Activated T-cell treated with anti-CD3 and anti-CD28 coated beads, Interleukin-2, amount 50 U/mL, for 4 hours (primary cell): Measurements from ENCODE around the gene HPD. TPM values are rescaled to one million over a fixed set of nuclear protein-coding genes. Genes with fewer than 3 reads are reported as not detected.
"Not testable (repeated sequence)": the region's sequence is repeated elsewhere in the genome, so short reads cannot be mapped to it uniquely, and the experiment has no call there.

Experiments used
- ATAC-seq, 2 donors: fragments of 200-7000 bp; cut with Tn5 transposase; one replicate each; pipeline ENCODE4 v1.10.0; 2021
- DNase-seq: peaks from one replicate; pipeline ENCODE4 v3.0.0-alpha.2; 2020
- H3K27me3 Mint-ChIP-seq: one replicate; pipeline ENCODE4 v1.8.0; 2021; ENCODE audit warnings: low read depth, mixed read lengths
- H3K36me3 Mint-ChIP-seq: one replicate; pipeline ENCODE4 v1.8.0; 2022; ENCODE audit warnings: mixed read lengths; ENCODE audit not compliant: insufficient read depth
- H3K4me1 Mint-ChIP-seq: one replicate; pipeline ENCODE4 v1.8.0; 2021; ENCODE audit warnings: low read depth, mixed read lengths
- H3K4me3 Mint-ChIP-seq: one replicate; pipeline ENCODE4 v1.8.0; 2021; ENCODE audit warnings: mild to moderate bottlenecking, moderate library complexity, mixed read lengths
- H3K9me3 Mint-ChIP-seq: one replicate; pipeline ENCODE4 v1.8.0; 2021; ENCODE audit warnings: mixed read lengths
- total RNA-seq, 3 donors: library from RNA; stranded (reverse); gene quantifications; one replicate each; pipeline ENCODE4 v1.2.1, GENCODE V29; 2021

The HPD gene
- under 1 TPM; 0.20 to 0.27 (median 0.26) TPM for total RNA-seq

DNA sequence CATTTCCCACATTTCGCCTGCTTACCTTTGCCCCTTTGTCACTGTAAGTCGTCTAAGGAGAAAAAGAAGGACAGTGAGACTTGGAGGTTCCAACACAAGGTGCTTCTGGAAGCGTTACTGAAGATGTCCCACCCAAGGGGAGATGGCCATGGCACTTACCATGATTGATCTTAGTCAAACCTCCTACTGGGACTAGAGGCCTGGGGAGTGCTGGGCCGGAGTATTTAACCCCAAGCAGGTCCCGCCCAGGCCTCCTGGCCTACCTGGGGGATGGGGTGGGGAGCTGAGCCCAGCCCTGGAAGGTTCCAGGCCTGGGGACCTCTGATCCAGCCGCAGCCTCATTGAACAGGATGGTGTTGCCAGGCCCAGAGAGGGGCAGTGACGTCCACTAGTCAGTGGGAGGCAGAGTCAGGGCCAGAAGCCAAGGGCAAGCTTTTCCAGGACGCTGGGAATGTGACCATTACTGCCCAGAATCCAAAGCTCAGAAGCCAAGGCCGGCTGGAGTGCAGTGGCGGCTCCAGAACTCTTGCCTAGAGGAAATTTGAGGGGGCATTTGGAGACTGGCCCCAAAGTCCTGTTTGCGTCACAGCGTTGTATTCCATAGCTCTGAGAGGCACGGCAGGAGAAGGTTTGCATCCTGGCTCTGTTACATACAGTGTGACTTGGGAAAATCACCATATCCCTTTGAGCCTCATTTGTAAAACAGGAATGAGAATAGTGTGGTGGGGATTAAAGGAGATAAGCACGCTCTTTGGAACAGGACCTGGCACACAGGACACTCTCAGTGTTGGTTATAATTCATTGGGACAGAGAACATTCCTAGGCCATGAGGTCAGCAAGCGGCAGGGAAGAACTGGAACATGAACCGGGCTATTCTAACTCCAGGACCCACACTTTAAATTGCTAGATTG lies at the start of gene HPD:
TSS of gene HPD (minus strand) at position 198 of the 911 bp plus-strand sequence. CDS start at position 162, 36 bp downstream.
- H3K4me1 Mint-ChIP-seq: no peaks in the 10 kb centered on the region
- H3K36me3 Mint-ChIP-seq: no peaks in the 10 kb centered on the region
- no peaks in the 10 kb centered on the region for H3K9me3 Mint-ChIP-seq
- no peak within 1 kb of the TSS for H3K4me3 Mint-ChIP-seq
- DNase-seq (no peak), ATAC-seq (no peak)
- no peaks in the 10 kb centered on the region for H3K27me3 Mint-ChIP-seq

DNA sequence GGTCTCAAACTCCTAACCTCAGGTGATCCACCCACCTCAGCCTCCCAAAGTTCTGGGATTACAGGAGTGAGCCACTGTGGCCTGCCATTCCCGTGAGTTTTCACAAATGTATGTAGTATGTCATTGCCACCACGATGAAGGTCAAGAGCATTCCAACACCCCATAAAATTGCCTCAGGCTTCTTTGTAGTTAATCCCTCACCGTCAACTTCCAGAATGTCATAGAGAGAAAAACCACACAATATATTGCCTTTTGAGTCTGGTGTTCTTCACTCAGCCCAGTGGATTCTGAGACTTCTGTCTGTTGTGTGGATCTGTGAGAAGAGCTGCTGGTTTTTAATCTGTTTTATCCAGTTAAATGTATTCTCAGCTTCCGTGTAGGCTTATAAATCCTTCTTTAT lies 47.1 kb upstream of the HPD start:
- peaks cover 38% of the 10 kb centered on the region for H3K36me3 Mint-ChIP-seq
- H3K4me1 Mint-ChIP-seq: peaks cover 8% of the 10 kb centered on the region
- no peaks in the 10 kb centered on the region for H3K27me3 Mint-ChIP-seq
- no peaks in the 10 kb centered on the region for H3K9me3 Mint-ChIP-seq
- no peak for DNase-seq
- no peak overlapping the region for H3K4me3 Mint-ChIP-seq
- ATAC-seq: no peak

DNA sequence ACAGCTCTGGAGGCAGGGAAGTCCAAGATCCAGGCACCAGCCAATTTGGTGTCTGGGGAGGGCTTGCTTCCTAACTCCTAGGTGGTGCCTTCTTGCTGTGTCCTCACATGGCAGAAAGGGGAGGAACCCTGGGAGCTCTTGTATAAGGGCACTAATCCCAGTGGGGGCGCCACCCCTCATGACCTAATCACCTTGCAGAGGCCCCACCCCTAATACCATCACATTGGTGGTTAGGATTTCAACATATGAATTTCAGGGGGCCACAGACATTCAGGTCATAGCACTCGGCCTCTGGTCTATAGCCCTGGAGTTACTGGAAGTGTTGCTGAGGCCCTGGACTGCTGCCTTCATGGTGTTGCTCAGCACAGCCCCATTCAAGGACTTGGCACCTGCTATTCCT lies 44.5 kb upstream of the HPD start:
- DNase-seq: no peak
- H3K36me3 Mint-ChIP-seq: peaks cover 34% of the 10 kb centered on the region
- no peak overlapping the region for H3K4me3 Mint-ChIP-seq
- no peaks in the 10 kb centered on the region for H3K9me3 Mint-ChIP-seq
- no peaks in the 10 kb centered on the region for H3K27me3 Mint-ChIP-seq
- H3K4me1 Mint-ChIP-seq: no peaks in the 10 kb centered on the region
- ATAC-seq: no peak

DNA sequence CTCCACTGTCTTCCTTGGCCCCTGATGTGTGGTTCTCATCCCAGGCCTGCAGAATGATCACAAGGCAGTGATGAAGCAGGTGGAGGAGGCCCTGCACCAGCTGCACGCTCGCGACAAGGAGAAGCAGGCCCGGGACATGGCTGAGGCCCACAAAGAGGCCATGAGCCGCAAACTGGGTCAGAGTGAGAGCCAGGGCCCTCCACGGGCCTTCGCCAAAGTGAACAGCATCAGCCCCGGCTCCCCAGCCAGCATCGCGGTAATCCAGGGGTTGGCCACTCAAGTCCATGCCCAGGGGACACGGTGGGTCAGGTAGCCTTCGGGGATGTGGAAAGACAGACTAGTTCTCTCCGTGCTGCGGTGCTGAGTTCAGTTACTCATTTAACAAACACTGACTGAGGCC lies 40.9 kb upstream of the HPD start:
- DNase-seq (no peak), ATAC-seq (no peak)
- H3K36me3 Mint-ChIP-seq: peaks cover 37% of the 10 kb centered on the region
- H3K4me1 Mint-ChIP-seq: peaks cover 6% of the 10 kb centered on the region
- no peaks in the 10 kb centered on the region for H3K9me3 Mint-ChIP-seq
- H3K4me3 Mint-ChIP-seq: no peak overlapping the region
- no peaks in the 10 kb centered on the region for H3K27me3 Mint-ChIP-seq

DNA sequence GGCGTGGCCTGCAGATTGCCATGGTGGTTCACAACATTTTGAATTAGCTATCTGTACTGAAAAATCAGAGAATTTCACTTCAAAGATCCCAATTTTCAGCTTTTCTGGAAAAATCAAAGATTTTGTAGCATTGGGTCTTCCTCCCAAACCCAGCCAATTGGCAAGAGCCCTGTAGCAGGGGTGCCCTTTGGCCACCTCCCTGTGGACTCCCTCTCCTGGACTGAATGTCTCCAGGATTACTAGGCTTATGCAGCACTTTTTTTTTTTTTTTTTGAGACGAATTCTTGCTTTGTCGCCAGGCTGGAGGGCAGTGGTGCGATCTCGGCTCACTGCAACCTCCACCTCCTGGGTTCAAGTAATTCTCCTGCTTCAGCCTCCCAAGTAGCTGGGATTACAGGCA lies 39.6 kb upstream of the HPD start:
- DNase-seq (no peak), ATAC-seq (no peak)
- Mint-ChIP-seq H3K4me1 (peaks cover 19% of the 10 kb centered on the region), H3K27me3 (no peaks in the 10 kb centered on the region), H3K9me3 (no peaks in the 10 kb centered on the region), H3K4me3 (no peak overlapping the region), H3K36me3 (peaks cover 38% of the 10 kb centered on the region)

DNA sequence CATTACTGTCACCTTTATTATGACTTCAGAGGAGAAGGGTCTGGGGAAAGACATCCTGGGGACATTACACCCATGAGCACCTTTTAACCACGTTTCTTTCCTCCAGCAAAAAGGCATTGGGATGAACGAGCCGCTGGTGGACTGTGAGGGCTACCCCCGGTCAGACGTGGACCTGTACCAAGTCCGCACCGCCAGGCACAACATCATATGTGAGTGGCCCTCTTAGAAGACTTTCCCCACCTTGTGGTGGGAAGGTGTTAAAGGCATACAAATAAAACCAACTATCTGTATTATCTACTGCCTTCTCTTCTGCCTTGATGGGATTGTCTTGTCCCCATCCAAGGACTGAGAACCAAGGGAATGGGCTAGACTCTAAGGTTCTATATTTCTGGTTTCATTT lies 36.0 kb upstream of the HPD start:
- H3K4me1 Mint-ChIP-seq: peaks cover 35% of the 10 kb centered on the region
- no peak overlapping the region for H3K4me3 Mint-ChIP-seq
- DNase-seq: no peak

DNA sequence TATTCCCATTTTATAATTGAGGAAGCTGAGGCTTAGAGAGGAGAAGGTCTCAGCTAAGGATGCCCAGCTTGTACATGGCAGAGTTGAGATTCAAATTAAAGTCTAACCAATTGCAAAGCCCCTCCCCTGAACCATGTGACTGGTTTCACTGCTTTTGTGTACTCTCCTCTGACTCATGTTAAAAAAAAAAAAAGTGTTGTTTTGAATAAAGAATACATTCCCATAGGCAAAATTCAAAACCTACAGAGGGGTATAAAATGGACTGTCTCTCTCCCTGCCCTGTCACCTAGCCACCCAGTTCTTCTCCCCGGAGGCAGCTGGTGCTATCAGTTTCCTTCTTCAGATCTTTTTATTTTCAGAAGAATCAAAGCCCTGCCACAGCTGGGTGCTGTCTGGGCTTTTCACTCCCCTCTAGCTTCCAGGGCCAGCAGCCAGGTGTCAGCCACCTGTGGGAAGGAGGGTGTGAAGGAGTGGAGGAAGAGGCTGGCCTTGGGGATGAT lies 35.4 kb upstream of the HPD start:
- no peaks in the 10 kb centered on the region for H3K27me3 Mint-ChIP-seq
- no peak for DNase-seq

More for the DNA sequence above, 36.0 kb upstream of the HPD start:
- Mint-ChIP-seq H3K27me3 (no peaks in the 10 kb centered on the region), H3K36me3 (peaks cover 28% of the 10 kb centered on the region), H3K9me3 (no peaks in the 10 kb centered on the region)
- no peak for ATAC-seq

DNA sequence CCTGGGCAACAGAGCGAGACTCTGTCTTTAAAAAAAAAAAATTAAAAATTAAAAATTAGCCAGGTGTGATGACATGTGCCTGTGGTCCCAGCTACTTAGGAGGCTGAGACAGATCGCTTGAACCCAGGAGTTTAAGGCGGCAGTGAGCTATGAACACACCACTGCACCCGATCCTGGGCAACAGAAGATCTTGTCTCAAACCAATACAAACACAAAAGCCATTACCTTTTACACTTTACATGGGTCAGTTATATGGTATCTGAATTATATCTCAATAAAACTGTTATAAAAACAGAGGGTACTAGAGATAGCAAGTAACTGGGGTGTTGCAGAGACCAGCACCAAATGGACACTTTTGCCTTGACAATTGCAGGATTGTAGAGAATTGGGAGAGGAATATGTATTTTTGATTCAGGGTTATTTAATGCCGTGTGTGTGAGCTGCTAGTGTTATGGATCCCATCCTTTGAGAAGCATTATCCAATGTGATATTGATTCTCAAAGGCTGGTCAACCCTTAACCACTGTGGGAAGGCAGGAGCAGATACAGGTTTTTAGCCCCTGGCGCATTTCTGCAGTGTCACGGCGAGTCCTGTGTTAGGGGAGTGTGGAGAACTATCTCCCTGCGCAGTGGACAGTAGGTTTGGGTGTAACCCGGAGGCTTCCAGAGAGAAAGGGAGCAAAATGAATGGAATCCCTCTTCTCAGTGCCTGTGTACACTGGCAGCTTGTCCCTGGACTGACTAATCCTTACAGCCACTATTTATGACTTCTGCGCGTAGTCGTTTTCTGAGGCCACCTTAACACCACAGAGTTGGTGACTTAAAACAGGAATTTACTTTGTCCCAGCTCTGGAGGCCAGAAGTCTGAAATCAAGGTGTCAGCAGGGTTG lies 34.3 kb upstream of the HPD start:
- Mint-ChIP-seq H3K9me3 (no peaks in the 10 kb centered on the region), H3K4me3 (no peak overlapping the region), H3K27me3 (peaks cover 1% of the 10 kb centered on the region), H3K4me1 (peaks cover 48% of the 10 kb centered on the region), H3K36me3 (peaks cover 23% of the 10 kb centered on the region)
- ATAC-seq: no peak
- no peak for DNase-seq

More for the DNA sequence above, 35.4 kb upstream of the HPD start:
- no peak overlapping the region for H3K4me3 Mint-ChIP-seq
- ATAC-seq: peak; percentile 71 to 73
- H3K9me3 Mint-ChIP-seq: no peaks in the 10 kb centered on the region
- peaks cover 23% of the 10 kb centered on the region for H3K36me3 Mint-ChIP-seq
- peaks cover 40% of the 10 kb centered on the region for H3K4me1 Mint-ChIP-seq

DNA sequence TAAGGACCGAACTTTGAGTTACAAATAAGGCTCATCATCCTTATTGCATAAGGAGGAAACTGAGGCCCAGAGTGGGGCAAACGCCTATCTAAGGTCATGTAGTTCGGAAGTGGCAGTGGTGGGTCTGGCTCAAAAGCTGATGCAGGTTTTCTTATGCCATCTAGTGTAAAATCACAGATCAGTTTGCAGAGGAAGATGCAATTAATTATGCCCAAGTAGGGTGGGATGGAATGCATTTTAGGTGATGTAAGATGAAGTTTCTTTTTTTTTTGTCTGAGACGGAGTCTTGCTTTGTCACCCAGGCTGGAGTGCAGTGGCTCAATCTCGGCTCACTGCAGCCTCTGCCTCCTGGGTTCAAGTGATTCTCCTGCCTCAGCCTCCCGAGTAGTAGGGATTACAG lies 31.0 kb upstream of the HPD start:
- H3K27me3 Mint-ChIP-seq, DNase-seq, ATAC-seq, H3K9me3 Mint-ChIP-seq: not testable (repeated sequence)
- peaks cover 12% of the 10 kb centered on the region for H3K36me3 Mint-ChIP-seq
- peak overlapping the region; percentile 100 for H3K4me3 Mint-ChIP-seq
- H3K4me1 Mint-ChIP-seq: peaks cover 43% of the 10 kb centered on the region

DNA sequence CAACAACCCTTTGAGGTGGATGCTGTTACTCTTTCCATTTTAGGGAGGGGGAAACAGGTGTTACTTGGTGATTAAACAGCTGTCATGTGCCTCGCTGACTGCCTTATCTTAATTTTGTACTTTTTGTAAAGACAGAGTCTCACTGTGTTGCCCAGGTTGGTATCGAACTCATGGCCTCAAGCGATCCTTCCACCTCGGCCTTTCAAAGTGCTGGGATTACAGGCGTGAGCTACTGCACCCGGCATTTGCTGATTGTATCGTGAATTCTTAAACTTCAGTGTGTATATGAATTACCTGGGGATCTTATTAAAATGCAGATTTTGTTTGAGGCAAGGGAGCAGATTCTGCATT lies 30.6 kb upstream of the HPD start:
- Mint-ChIP-seq H3K4me1 (peaks cover 39% of the 10 kb centered on the region), H3K4me3 (peak overlapping the region; percentile 100), H3K36me3 (peaks cover 12% of the 10 kb centered on the region), H3K9me3 (no peaks in the 10 kb centered on the region), H3K27me3 (peaks cover 1% of the 10 kb centered on the region)
- no peak for ATAC-seq
- no peak for DNase-seq

DNA sequence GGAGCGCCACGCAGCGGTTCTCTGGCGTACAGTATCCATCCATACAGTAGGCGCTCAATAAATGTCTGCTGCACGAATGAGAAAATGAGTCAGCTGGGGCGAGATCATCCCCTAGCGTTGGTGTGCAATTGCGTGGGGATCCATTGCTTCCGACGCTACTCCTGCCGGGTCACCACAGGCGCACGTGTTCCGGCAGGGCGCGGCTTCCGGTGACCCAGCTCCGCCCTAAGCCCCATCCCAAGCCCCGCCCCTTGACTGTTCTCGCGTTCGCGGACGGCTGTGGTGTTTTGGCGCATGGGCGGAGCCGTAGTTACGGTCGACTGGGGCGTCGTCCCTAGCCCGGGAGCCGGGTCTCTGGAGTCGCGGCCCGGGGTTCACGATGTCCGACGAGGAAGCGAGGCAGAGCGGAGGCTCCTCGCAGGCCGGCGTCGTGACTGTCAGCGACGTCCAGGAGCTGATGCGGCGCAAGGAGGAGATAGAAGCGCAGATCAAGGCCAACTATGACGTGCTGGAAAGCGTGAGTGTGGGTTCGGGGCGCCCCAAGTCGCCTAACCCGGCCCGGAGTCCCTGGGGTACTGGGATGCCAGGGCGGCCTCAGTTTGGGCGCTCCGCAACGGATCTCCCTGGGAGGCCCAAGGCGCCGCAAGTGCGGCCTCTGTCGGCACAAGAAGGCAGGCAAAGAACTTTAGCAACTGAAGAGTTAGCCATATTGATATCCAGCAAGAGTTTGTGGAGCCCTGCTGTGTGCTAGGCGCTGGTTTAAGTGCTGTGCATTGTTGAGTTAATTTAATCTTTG lies 30.0 kb upstream of the HPD start, which contains the start of gene PSMD9:
TSS of gene PSMD9 (plus strand) at position 313 of the 796 bp plus-strand sequence. CDS start at position 380, 67 bp downstream.
- Mint-ChIP-seq H3K36me3 (peaks cover 9% of the 10 kb centered on the region), H3K4me1 (peaks cover 33% of the 10 kb centered on the region), H3K27me3 (peaks cover 1% of the 10 kb centered on the region), H3K9me3 (no peaks in the 10 kb centered on the region), H3K4me3 (peak within 1 kb of the TSS; percentile 100)
- peak; percentile 99 for DNase-seq
- peak; percentile 95 to 96 for ATAC-seq

DNA sequence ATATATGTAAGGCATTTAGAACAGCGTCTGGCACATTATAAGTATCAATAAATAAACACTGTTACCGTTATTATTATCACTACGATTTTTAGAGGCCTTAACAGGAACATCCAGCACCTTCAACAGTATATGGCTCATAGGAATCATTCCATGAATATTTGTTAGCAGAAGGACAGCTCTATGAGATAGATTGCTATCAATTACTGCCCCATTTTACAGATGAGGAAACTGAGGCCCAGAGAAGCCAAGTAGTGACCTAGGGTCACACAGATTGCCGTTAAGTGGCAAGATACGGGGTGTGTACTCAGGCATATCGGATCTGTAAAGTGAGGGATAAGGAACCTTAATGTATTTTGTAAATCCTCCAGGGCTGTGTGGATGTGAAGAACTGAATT lies 29.4 kb upstream of the HPD start:
- DNase-seq: no peak
- Mint-ChIP-seq H3K4me1 (peaks cover 27% of the 10 kb centered on the region), H3K27me3 (peaks cover 1% of the 10 kb centered on the region), H3K9me3 (no peaks in the 10 kb centered on the region), H3K36me3 (peaks cover 7% of the 10 kb centered on the region), H3K4me3 (peak overlapping the region; percentile 100)
- no peak for ATAC-seq

DNA sequence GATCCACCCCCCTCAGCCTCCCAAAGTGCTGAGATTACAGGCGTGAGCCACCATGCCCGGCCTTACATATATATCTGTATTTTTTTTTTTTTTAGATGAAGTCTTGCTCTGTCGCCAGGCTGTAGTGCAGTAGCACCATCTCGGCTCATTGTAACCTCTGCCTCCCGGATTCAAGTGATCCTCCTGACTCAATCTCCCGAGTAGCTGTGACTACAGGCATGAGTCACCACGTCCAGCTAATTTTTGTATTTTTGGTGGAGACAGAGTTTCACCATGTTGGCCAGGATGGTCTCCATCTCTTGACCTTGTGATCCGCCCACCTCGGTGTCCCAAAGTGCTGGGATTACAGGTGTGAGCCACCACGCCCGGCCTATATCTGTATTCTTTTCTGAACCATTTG lies 26.5 kb upstream of the HPD start:
- not testable (repeated sequence) for H3K4me3 Mint-ChIP-seq, DNase-seq, H3K27me3 Mint-ChIP-seq, H3K36me3 Mint-ChIP-seq, H3K9me3 Mint-ChIP-seq, ATAC-seq
- peaks cover 18% of the 10 kb centered on the region for H3K4me1 Mint-ChIP-seq

DNA sequence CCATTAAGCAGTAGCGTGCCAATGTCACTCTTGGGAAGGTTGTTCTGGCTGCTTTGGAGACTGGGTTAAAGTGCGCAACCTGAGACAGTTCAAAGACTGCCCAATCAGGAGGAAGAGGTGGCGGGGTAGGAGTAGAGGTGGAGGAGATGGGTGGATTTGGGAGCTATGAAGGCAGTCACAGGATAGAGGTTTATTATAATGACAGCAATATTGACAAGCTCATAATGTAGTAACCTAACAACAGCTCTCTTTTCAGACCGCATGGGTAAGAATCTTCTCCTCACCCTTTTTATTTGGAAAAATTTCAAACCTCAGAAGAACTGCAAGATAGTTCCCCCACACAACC lies 24.6 kb upstream of the HPD start:
- no peak for ATAC-seq
- Mint-ChIP-seq H3K4me3 (no peak overlapping the region), H3K4me1 (peaks cover 2% of the 10 kb centered on the region), H3K27me3 (no peaks in the 10 kb centered on the region), H3K9me3 (no peaks in the 10 kb centered on the region), H3K36me3 (no peaks in the 10 kb centered on the region)
- DNase-seq: no peak
